Esophagus muscularis mucosa (tissue), 3 donors: ENCODE measurements around the gene KDM5B.

ENCODE experiments used
- CTCF ChIP-seq, 3 experiments: fragments of 200-600 bp in 2 of 3; fragments of 450-650 bp in 1 of 3; sonication (generic) in 2 of 3; IDR thresholded peaks; one replicate each; pipeline ENCODE4 v1.5.1; 2017 to 2019; ENCODE audit warnings: antibody characterized with exemption in 3 of 3, mild to moderate bottlenecking in 2 of 3, moderate library complexity in 1 of 3
- POLR2A ChIP-seq: fragments of 450-650 bp; IDR thresholded peaks from one replicate; pipeline ENCODE4 v1.6.1; 2017; ENCODE audit warnings: antibody characterized with exemption, moderate library complexity, mild to moderate bottlenecking, low read depth
- POLR2AphosphoS5 ChIP-seq, 2 donors: sonication (generic); formaldehyde crosslinking; IDR thresholded peaks; one replicate each; pipeline ENCODE4 v1.6.1; 2017; ENCODE audit warnings: antibody characterized with exemption in 2 of 2

GRCh38 chr1:202688401-202688800 is 119.8 kb downstream of the KDM5B start:
- TF ChIP-seq CTCF (IDR thresholded peaks at IDR 0.05) = no peak
- no peak for TF ChIP-seq POLR2A
- TF ChIP-seq POLR2AphosphoS5 (IDR thresholded peaks at IDR 0.05) = no peak
